ENCODE data around the gene BBS12.

The BBS12 gene

GRCh38 chr4:122716825-122717448, 15.6 kb upstream of the BBS12 start:
- Histone ChIP-seq H3K27me3 (ENCODE audit: insufficient read depth, low read depth, severe bottlenecking) (no peaks in the 10 kb centered on the region), H3K9me3 (ENCODE audit: severe bottlenecking) (no peaks in the 10 kb centered on the region), H3K36me3 (no peaks in the 10 kb centered on the region), H3K27ac (no peak overlapping the region), H3K4me3 (ENCODE audit: low read depth, low read length) (no peak overlapping the region)
- TF ChIP-seq CTCF (IDR thresholded peaks at IDR 0.05; ENCODE audit: low read depth, low read length): peak; percentile 91
- DNase-seq: peak; percentile 89

DNA sequence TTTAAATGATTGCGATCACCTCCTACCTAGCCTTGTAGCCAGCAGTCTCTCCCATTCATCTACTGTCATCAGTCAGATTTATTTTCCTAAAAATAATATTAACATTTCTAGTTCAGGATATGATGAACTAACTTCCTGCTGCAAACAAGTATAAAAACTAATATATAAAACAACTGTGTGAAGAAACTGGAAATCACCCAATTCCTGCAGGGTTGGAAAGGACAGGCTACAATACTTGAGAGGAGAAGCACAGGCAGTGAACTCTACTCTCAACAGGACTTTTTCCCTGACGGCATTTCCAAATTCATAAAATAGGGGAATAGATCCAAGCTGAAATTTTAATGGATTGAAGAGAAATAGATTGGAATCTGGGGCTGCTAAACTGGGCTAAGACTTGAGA, 14.2 kb upstream of the BBS12 start:
- no peak for DNase-seq
- H3K27me3 ChIP-seq (ENCODE audit: insufficient read depth, low read depth, severe bottlenecking): no peaks in the 10 kb centered on the region
- no peaks in the 10 kb centered on the region for H3K36me3 ChIP-seq
- H3K4me3 ChIP-seq (ENCODE audit: low read depth, low read length): no peak overlapping the region
- H3K9me3 ChIP-seq (ENCODE audit: severe bottlenecking): no peaks in the 10 kb centered on the region
- H3K27ac ChIP-seq: no peak overlapping the region
- TF ChIP-seq CTCF (IDR thresholded peaks at IDR 0.05; ENCODE audit: low read depth, low read length): no peak

DNA sequence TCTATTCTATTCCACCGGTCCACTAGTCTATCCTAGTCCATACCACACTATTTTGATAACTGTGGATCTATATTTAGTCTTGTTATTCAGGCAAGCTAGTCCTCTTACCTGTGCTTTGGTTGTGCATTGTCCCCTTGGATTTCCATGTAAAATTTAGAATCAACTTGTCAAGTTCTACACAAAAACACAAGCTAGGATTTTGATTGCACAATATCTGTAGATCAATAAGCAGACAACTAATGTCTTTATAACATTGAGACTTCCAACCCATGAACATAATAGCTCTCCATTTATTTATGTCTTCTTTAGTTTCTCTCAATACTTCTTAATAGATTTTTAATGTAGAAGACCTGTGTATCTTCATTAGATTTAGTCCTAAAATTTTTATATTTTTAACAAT, 10.2 kb upstream of the BBS12 start:
- no peaks in the 10 kb centered on the region for H3K27me3 ChIP-seq (ENCODE audit: insufficient read depth, low read depth, severe bottlenecking)
- DNase-seq: no peak
- TF ChIP-seq CTCF (IDR thresholded peaks at IDR 0.05; ENCODE audit: low read depth, low read length): no peak
- no peaks in the 10 kb centered on the region for H3K36me3 ChIP-seq
- H3K27ac ChIP-seq: no peak overlapping the region
- no peaks in the 10 kb centered on the region for H3K9me3 ChIP-seq (ENCODE audit: severe bottlenecking)
- H3K4me3 ChIP-seq (ENCODE audit: low read depth, low read length): no peak overlapping the region

DNA sequence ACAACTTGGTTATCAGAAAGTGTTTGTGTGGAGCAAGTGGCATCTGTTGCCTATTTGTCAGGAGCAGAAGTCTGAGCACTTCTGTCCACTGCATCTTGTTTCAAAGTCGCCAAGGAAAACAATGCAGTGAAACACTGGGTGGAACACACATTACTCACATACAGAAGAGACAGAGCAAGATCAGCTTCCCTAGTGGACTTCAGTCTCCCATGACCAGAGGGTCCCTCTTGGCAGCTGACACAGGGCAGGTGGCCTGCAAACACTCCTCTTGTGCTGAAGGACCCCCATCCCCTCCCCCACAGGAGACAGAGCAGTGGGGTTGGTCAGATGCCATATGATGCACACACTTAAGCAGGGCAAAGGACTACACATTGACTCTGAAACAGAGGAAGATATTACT, 3.6 kb upstream of the BBS12 start:
- H3K4me3 ChIP-seq (ENCODE audit: low read depth, low read length): no peak overlapping the region
- H3K27ac ChIP-seq: no peak overlapping the region
- TF ChIP-seq CTCF (IDR thresholded peaks at IDR 0.05; ENCODE audit: low read depth, low read length): no peak
- H3K36me3 ChIP-seq: no peaks in the 10 kb centered on the region
- H3K9me3 ChIP-seq (ENCODE audit: severe bottlenecking): no peaks in the 10 kb centered on the region
- DNase-seq: no peak
- no peaks in the 10 kb centered on the region for H3K27me3 ChIP-seq (ENCODE audit: insufficient read depth, low read depth, severe bottlenecking)

GRCh38 chr4:122731676-122732075, 828 bp upstream of the BBS12 start:
- TF ChIP-seq CTCF (IDR thresholded peaks at IDR 0.05; ENCODE audit: low read depth, low read length): no peak
- H3K27ac ChIP-seq: peak overlapping the region; percentile 35
- H3K27me3 ChIP-seq (ENCODE audit: insufficient read depth, low read depth, severe bottlenecking): no peaks in the 10 kb centered on the region
- no peaks in the 10 kb centered on the region for H3K36me3 ChIP-seq
- H3K9me3 ChIP-seq (ENCODE audit: severe bottlenecking): no peaks in the 10 kb centered on the region
- H3K4me3 ChIP-seq (ENCODE audit: low read depth, low read length): peak overlapping the region; percentile 46
- DNase-seq: no peak

DNA sequence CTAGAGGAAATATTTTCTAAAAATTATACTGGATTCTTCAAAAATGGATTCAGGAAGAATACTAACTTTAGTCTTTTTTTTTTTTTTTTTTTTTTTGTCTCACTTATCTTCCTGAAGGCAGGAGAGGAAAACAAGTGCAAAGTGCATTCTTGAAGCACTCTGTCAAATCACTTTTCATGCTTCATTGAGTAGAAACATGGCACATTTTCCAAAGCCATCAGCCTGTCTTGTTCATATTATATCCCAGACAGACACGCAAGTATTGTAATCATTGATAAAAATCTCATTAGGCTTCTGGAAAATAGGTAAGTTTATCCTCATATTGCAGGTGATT, 1.2 kb downstream of the BBS12 start:
- Histone ChIP-seq H3K27me3 (ENCODE audit: insufficient read depth, low read depth, severe bottlenecking) (no peaks in the 10 kb centered on the region), H3K36me3 (no peaks in the 10 kb centered on the region), H3K9me3 (ENCODE audit: severe bottlenecking) (no peaks in the 10 kb centered on the region), H3K27ac (no peak overlapping the region), H3K4me3 (ENCODE audit: low read depth, low read length) (no peak overlapping the region)
- DNase-seq: no peak
- no peak for TF ChIP-seq CTCF (IDR thresholded peaks at IDR 0.05; ENCODE audit: low read depth, low read length)

Measured in WERI-Rb-1 (cell line).